Muscle of back (tissue), 11 donors: ENCODE measurements around the gene BEX3. TPM values are rescaled to one million over a fixed set of nuclear protein-coding genes. Genes with fewer than 3 reads are reported as not detected.
"Not testable (repeated sequence)": the region's sequence is repeated elsewhere in the genome, so short reads cannot be mapped to it uniquely, and the experiment has no call there.

ENCODE experiments used
- DNase-seq, 3 donors: peaks; one replicate each; pipeline versions ENCODE4 v3.0.0 to v3.0.0-alpha.2; 2013
- polyA plus RNA-seq, 10 donors: library from polyadenylated mRNA; unstranded; fragments of 120-200 nt; gene quantifications; one replicate each; pipeline ENCODE4 v1.2.1, GENCODE V29; 2013; ENCODE audit not compliant: insufficient read length in 10 of 10

Gene BEX3
- polyA plus RNA-seq, 10 donors = 117 to 242 (median 160) TPM

DNA sequence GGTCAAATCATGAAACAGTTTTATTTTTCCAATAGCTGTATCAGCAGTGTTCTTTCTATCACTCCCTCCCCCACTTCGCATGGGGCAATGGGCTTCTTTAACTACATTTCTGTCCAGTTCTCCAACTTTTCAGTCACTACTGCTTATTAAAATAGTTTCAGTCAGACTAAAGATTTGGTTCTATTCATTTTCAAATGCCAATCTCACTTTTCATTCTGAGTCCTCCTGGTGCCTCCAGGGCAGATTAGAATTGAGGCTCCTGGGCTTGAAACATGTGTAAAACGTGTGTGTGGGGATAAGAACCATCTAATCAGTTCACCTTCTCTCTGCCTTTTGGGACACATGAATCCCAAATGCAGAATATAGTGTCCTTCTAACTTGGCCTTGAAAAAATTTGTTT, 3.5 kb upstream of the BEX3 start:
- no peak for DNase-seq

DNA sequence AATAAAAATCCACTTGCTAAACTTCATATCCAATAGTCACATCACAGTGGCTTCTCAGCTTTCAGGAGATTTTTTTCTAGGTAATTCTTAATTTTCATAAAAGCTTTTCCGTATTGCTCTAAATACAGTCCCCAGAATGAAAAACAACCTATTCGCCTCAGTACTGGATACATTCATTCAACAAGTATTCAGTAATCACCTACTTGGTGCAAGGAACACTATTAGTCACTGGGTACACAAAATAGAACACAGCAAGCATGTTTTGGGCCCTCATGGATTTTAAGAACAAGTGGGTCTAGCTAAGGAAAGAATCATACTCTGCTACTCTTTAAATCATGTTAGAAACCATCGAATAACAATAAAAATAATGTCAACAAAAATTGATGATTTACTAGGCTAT, 2.8 kb upstream of the BEX3 start:
- no peak for DNase-seq

DNA sequence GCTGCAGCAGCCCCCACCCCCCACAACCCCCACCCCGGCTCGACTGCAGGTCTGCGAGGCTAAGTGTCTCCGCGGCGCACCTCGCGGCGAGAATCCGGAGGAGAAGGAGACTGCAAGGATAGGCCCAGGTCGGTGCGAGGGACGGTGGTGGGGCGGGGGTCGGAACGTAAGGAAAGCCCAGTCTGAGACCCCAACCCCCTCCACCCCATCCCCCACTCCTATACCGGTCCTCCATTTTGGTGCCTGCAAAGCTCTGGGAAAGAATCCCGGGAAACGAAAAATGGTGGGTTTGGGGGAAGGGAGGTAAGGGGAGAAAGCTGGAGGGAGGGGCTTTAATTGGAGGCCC, 614 bp downstream of the BEX3 start:
- peak; percentile 41 to 71 (median 45) for DNase-seq

DNA sequence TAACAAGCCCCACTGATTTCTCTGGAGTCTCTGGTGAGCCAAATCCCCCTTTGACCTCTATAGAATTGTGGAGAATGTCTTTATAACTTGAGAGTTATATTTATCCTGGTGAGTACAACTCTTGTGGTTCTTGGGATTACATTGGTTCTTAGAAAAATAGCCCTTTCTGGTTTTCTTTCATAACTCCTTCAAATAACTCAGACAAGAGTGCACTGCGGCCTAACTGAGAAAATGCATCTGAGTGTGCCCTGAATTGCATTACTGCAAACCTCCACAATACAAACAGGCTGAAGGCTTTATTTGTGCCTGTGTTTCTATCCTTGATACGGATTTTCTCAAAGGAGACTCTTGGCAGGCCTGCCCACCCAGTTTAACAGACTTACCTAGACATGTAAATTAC, 2.7 kb downstream of the BEX3 start:
- DNase-seq = no peak

- DNase-seq = peak in 2 of 3 donors; percentile 1 to 4
Measured at GRCh38 chrX:103382877-103383276, 6.5 kb downstream of the BEX3 start.

- DNase-seq = no peak
Measured at GRCh38 chrX:103384672-103385071, 8.3 kb downstream of the BEX3 start.

DNA sequence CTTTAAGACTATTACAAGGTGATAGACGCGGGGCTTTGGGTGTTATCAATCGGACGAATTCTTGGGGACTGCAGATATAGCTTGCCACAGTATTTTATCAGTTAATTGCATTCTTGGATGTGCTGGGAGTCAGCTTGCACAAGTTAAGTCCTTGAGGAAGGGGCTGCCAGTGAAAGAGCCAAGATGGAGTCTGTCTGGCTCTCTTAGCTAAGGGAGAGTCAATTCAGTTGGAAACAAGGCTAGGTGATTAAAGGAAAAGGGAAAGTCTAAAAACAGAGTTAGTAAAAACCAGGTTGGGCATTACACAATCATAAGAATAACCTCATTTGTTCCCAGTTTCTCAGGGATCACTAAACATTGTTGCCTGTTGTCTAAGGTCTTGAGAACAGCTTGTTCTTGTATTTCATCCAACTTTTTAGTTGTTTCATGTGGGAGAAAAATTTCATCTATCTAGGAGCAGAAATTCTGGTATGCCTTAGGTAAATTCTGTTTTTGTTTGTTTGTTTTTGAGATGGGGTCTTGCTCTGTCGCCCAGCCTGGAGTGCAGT, 9.0 kb downstream of the BEX3 start:
- not testable (repeated sequence) for DNase-seq

GRCh38 chrX:103386332-103386731, 10.0 kb downstream of the BEX3 start:
- no peak for DNase-seq

GRCh38 chrX:103393487-103393886, 17.1 kb downstream of the BEX3 start:
- DNase-seq = no peak

- DNase-seq = no peak
Measured at GRCh38 chrX:103396186-103396585, 19.8 kb downstream of the BEX3 start.

GRCh38 chrX:103396660-103397059, 20.3 kb downstream of the BEX3 start:
- no peak for DNase-seq

GRCh38 chrX:103397707-103398106, 21.4 kb downstream of the BEX3 start:
- no peak for DNase-seq

- peak in 1 of 3 donors; percentile 35 for DNase-seq
Measured at GRCh38 chrX:103398421-103398864, 22.1 kb downstream of the BEX3 start.

DNA sequence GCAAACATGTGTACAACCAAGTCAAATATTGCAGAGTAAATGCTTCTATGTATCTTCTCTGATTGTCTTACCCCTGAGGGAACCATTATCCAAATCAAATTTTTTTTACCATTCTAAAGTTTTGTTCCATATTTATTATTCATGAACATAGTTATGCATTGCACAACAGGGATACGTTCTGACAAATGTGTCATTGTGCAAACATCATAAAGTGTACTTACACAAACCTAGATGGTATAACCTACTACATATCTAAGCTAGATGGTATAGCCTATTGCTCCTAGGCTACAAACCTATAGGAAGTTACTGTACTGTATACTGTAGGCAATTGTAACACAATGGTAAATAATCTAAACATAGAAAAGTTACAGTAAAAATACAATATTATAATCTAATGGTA, 23.4 kb downstream of the BEX3 start:
- no peak for DNase-seq

DNA sequence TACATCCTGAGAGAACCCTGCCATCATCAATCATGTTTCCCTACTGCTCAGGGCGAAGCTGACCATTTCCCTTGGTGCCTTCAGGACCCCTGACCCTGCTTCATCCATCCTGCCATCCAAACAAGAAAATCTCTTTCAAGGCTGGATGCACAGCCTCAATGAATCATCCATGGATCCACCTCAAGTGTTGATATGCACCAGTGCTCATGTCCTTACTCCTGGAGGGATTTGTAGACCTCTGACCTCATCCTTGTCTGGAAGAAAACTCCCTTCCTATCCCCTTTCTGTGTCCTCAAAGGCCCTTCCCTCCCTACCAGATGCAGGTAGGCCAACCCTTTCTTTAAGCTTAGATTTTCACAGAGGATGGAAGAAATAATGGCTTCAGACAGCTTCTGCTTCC, 24.6 kb downstream of the BEX3 start:
- no peak for DNase-seq

- peak; percentile 51 to 80 (median 69) for DNase-seq
Measured at GRCh38 chrX:103404231-103405008, 28.1 kb downstream of the BEX3 start.

GRCh38 chrX:103405009-103405333, 28.6 kb downstream of the BEX3 start:
- no peak for DNase-seq

DNA sequence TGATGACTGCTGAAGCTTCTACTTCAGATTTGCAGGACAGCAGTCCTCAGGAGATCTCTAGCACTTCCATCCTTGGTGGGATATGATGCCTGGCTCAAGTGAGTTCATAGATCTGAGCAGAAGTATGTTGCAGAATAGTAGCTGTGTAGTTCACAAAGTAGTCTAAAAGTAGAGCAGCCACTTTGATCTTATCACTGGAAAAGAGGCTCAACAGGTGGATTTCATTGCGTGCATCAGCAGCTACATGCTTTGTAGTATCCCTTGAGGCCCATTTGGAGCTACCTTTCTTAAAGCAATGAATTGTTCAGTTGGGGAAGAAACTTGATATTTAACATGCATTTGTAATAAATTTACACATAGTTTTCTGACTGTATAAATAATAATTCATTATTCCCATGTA, 29.9 kb downstream of the BEX3 start:
- no peak for DNase-seq

DNA sequence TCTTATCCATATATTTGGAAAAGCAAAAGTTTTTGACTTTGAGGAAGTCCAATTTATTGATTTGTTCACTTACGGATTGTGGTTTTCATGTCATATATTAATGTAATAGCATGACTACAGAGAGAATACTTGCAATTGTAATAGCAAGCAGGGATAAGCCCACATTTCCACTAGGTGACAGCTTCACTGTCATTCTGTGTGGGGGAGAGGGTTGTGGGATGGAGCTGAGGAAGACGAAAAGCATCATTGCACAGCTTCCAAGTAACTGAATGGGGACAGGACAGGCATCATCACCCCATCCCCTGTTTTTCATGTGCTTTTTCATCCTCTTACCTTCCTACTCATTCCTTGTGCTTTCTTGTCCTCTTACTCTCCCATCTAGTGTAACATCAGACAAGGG, 31.4 kb downstream of the BEX3 start:
- DNase-seq = no peak

DNA sequence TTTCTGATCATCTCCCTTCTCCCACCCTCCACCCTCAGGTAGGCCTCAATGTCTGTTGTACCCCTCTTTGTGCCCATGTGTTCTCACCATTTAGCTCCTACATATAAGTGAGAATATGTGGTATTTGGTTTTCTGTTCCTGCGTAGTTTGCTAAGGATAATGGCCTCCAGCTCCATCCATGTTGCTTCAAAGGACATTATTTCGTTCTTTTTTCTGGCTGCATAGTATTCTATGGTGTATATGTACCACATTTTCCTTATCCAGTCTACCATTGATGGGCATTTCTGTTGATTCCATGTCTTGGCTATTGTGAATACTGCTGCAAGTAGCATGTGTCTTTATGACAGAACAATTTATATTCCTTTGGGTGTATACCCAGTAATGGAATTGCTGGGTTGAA, 35.4 kb downstream of the BEX3 start:
- not testable (repeated sequence) for DNase-seq

GRCh38 chrX:103413705-103414387, 37.5 kb downstream of the BEX3 start:
- DNase-seq = no peak

GRCh38 chrX:103414561-103414960, 38.2 kb downstream of the BEX3 start:
- no peak for DNase-seq

- no peak for DNase-seq
Measured at GRCh38 chrX:103415068-103415467, 38.7 kb downstream of the BEX3 start.
